K562 (cell line): Measurements from ENCODE around the gene COA7. TPM values are rescaled to one million over a fixed set of nuclear protein-coding genes. Genes with fewer than 3 reads are reported as not detected.

Experiments used
- AFF4 ChIP-seq: sonication (generic); formaldehyde crosslinking; IDR thresholded peaks from 2 replicates; pipeline ENCODE4 v1.8.0; 2023; ENCODE audit warnings: mild to moderate bottlenecking, missing genetic modification reagents
- JUNB ChIP-seq: fragments of 450-650 bp; formaldehyde crosslinking; conservative IDR thresholded peaks from 2 replicates; pipeline ENCODE4 v1.4.0; 2020; ENCODE audit warnings: mild to moderate bottlenecking
- KDM2B ChIP-seq: fragments of 250-450 bp; sonication (Bioruptor Pico); IDR thresholded peaks from 2 replicates; pipeline ENCODE4 v1.8.0; 2021; ENCODE audit warnings: mild to moderate bottlenecking, moderate library complexity
- KLF16 ChIP-seq: IDR thresholded peaks from 2 replicates; pipeline ENCODE4 v1.6.1; 2016; ENCODE audit warnings: antibody characterized with exemption
- PRPF4 ChIP-seq: fragments of 200-400 bp; formaldehyde crosslinking; IDR thresholded peaks from one replicate; pipeline ENCODE4 v1.6.1; 2017; ENCODE audit warnings: low read length, low read depth, mild to moderate bottlenecking; ENCODE audit not compliant: insufficient read depth, poor library complexity, severe bottlenecking
- PTTG1 ChIP-seq: fragments of 450-650 bp; IDR thresholded peaks from 2 replicates; pipeline ENCODE4 v1.6.1; 2016; ENCODE audit warnings: low read depth, mild to moderate bottlenecking, missing genetic modification characterization, missing compliant biosample characterization
- RBFOX2 ChIP-seq: fragments of 200-400 bp; formaldehyde crosslinking; IDR thresholded peaks from 2 replicates; pipeline ENCODE4 v1.6.1; 2017; ENCODE audit warnings: low read depth, mild to moderate bottlenecking, low read length, moderate library complexity
- RBM14 ChIP-seq: fragments of 200-400 bp; formaldehyde crosslinking; IDR thresholded peaks from 2 replicates; pipeline ENCODE4 v1.6.1; 2018; ENCODE audit warnings: low read depth, mild to moderate bottlenecking, low read length, moderate library complexity, borderline replicate concordance; ENCODE audit not compliant: insufficient read depth
- RBM34 ChIP-seq: fragments of 200-400 bp; formaldehyde crosslinking; IDR thresholded peaks from 2 replicates; pipeline ENCODE4 v1.6.1; 2018; ENCODE audit warnings: low read length, borderline replicate concordance; ENCODE audit not compliant: insufficient read depth
- SMAD4 ChIP-seq: fragments of 250-450 bp; sonication (Bioruptor Pico); conservative IDR thresholded peaks from 2 replicates; pipeline ENCODE4 v1.8.0; 2021; ENCODE audit warnings: inconsistent platforms, mild to moderate bottlenecking, moderate library complexity
- STAT5A ChIP-seq: IDR thresholded peaks from 2 replicates; pipeline ENCODE4 v1.6.1; 2012; ENCODE audit warnings: low read length, inconsistent platforms, borderline replicate concordance
- TFE3 ChIP-seq: fragments of 450-650 bp; formaldehyde crosslinking; IDR thresholded peaks from 2 replicates; pipeline ENCODE4 v1.4.0; 2020; ENCODE audit warnings: mild to moderate bottlenecking, mixed read lengths
- TGIF2 ChIP-seq: sonication (generic); formaldehyde crosslinking; IDR thresholded peaks from 2 replicates; pipeline ENCODE4 v1.8.1; 2022; ENCODE audit warnings: mild to moderate bottlenecking, missing genetic modification reagents, moderate library complexity
- THRAP3 ChIP-seq: fragments of 450-650 bp; IDR thresholded peaks from 2 replicates; pipeline ENCODE4 v1.6.1; 2016; ENCODE audit warnings: mild to moderate bottlenecking, inconsistent platforms, borderline replicate concordance
- ZBTB43 ChIP-seq: sonication (generic); formaldehyde crosslinking; IDR thresholded peaks from 2 replicates; pipeline ENCODE4 v1.8.0; 2023; ENCODE audit warnings: mild to moderate bottlenecking, missing genetic modification reagents
- ZNF212 ChIP-seq: fragments of 450-650 bp; formaldehyde crosslinking; IDR thresholded peaks from 2 replicates; pipeline ENCODE4 v1.4.0; 2020; ENCODE audit warnings: mild to moderate bottlenecking
- polyA plus RNA-seq, 8 experiments: library from polyadenylated mRNA; depleted of rRNA in 4 of 8; stranded (reverse) in 5 of 8; unstranded in 3 of 8; fragments of >200 nt; fragmentation: Nextera tagmentation in 2 of 8; fragmentation: Illumina TruSeq in 1 of 8; extraction: Ambion mirVana in 2 of 8; extraction: Trizol in 1 of 8; gene quantifications; 2 replicates each; pipeline versions ENCODE4 v1.2.1 to v1.2.3, GENCODE V29; 2011 to 2014; ENCODE audit warnings: inconsistent platforms in 1 of 8, missing spikeins in 1 of 8
- total RNA-seq, 7 experiments: library from RNA; depleted of rRNA in 6 of 7; stranded (reverse); fragments of >200 nt in 6 of 7; fragmentation: Illumina TruSeq in 2 of 7; extraction: Trizol in 2 of 7; gene quantifications; 2 replicates each; pipeline versions ENCODE4 v1.2.1 to v1.2.3, GENCODE V29; 2011 to 2021; ENCODE audit warnings: low replicate concordance in 1 of 7
- TF ChIP-seq, protein P1 (sequence below), 2 experiments: IDR thresholded peaks; 2 replicates each; pipeline ENCODE4 v1.6.1; 2011; ENCODE audit warnings: borderline replicate concordance in 1 of 2, control low read depth in 1 of 2, low read depth in 1 of 2, low read length in 1 of 2, mild to moderate bottlenecking in 1 of 2, mixed read lengths in 1 of 2, moderate library complexity in 1 of 2; ENCODE audit not compliant: insufficient read depth in 1 of 2, insufficient read length in 1 of 2, poor library complexity in 1 of 2, severe bottlenecking in 1 of 2; ENCODE audit errors: extremely low read depth in 1 of 2
- TF ChIP-seq, protein P2 (sequence below): sonication (generic); formaldehyde crosslinking; IDR thresholded peaks from 2 replicates; pipeline ENCODE4 v1.8.0; 2022; ENCODE audit warnings: mild to moderate bottlenecking, missing genetic modification reagents

Gene COA7
- total and polyA plus RNA-seq, 9 of the 15 experiments (the other 6 are each of a cell fraction or from before 2014, with no cell fraction given): 19.4 to 82.8 (median 51.0) TPM

GRCh38 chr1:52635321-52636089 is 62.6 kb downstream of the COA7 start (continued):
- TF ChIP-seq ZNF212 (CRISPR knock-in tag) (no peak), THRAP3 (no peak), AFF4 (no peak), ZBTB43 (no peak), PRPF4 (no peak), KDM2B (CRISPR knock-in tag) (no peak), PTTG1 (tag) (peak; percentile 88), JUNB (no peak), SMAD4 (CRISPR knock-in tag) (peak; percentile 82), TFE3 (peak; percentile 81), RBM34 (no peak), KLF16 (no peak), TGIF2 (CRISPR knock-in tag) (no peak), RBFOX2 (no peak), RBM14 (no peak), STAT5A (no peak)
- TF ChIP-seq, protein P1, sequence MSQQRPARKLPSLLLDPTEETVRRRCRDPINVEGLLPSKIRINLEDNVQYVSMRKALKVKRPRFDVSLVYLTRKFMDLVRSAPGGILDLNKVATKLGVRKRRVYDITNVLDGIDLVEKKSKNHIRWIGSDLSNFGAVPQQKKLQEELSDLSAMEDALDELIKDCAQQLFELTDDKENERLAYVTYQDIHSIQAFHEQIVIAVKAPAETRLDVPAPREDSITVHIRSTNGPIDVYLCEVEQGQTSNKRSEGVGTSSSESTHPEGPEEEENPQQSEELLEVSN (IDR thresholded peaks at IDR 0.05; ENCODE audit: borderline replicate concordance in 1 of 2, extremely low read depth in 1 of 2, insufficient read depth in 1 of 2, insufficient read length in 1 of 2, low read depth in 1 of 2, low read length in 1 of 2, poor library complexity in 1 of 2, severe bottlenecking in 1 of 2): no peak
- TF ChIP-seq, protein P2, sequence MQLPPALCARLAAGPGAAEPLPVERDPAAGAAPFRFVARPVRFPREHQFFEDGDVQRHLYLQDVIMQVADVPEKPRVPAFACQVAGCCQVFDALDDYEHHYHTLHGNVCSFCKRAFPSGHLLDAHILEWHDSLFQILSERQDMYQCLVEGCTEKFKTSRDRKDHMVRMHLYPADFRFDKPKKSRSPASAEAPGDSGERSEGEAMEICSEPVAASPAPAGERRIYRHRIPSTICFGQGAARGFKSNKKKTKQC (CRISPR knock-in tag): no peak
